CD4-positive, alpha-beta T cell treated with Interferon alpha-2 for 1 hour (primary cell): ENCODE results near the gene P2RX1.

Experiments
- DNase-seq, 2 donors: peaks; one replicate each; pipeline ENCODE4 v3.0.0-alpha.2; 2020 to 2022

P2RX1 gene

GRCh38 chr17:3915995-3916696, at the start of gene P2RX1:
TSS of gene P2RX1 (minus strand) at chr17:3916465. CDS start at chr17:3916225, 240 bp downstream.
- DNase-seq, result peak; percentile 47 to 65

DNA sequence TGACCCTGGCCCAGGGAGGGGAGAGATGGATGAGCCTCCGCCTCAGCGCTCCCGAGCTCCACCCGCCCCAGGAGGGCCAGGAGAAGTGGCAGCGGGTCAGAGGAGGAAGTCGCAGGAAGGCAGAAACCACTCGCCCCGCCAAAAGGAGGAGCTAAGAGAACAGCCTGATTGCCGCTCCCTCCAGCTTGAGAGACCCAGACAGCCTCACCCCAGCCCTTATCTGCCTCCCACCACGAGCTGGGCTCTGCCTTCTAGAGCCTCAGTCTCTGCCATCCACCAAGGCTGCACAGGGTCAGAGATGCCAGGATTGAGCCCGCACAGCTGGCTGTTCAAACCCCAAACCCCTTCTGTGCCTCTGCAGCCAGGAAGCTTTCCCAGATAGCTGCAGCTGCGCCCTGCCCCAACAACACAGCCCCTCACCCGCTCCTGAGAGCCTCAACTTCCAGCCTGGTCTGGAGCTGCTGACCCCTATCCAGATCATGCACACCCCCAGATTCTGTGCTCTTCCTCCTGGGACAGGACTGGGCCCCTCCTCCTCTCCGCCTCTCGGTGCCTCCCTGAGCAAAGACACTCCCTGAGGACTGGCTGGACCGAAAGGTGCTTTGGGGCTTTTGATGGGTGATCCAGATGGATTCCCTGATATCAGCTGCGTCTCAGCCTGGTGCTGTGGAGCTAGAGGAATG, 49.0 kb upstream of the P2RX1 start:
- peak; percentile 65 to 73 for DNase-seq

DNA sequence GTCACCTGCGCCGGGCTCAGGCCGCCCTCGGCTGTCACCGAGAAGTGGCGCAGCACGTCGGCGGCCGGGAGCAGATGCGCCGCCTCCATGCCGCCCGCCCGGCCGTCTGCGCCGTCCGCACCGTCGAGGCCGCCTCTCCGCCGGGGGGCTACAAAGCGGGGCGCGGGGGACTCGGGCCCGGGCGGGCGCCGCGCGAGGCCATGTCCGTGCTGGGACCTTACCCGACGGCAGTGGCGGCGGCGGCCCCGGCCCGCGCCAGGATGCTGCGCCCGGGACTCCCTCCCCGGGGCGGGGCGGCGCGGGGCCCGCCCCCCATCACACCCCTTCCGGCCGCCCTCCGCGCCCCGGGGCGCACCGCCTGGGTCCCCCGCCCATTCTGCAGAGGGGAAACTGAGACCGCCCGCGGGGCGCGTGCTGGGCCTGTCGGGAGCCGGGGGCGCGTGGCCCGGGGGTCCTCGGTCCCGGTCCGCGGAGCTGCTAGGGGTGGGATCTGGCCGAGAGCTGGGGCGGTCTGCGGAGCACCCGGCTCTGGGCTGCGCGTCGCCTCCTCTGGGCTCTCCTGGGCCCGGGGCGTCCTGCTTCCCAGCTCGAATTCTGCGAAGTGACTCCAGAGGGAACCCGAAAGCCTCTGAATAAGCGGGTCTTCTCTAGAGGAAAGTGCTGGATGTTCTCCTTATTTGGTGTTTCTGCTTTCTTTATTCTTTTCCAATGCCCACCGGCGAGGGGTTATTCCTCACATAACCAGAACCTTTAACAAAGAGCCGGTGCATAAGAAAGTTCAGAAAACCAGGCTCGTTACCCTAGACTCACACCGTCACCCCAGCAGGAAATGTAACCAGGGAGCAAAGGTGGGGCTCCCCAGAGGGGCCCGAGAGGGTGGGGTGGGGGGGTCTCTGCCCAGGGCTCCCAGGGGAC, 48.2 kb upstream of the P2RX1 start, which contains the start of gene ATP2A3:
Gene ATP2A3 (minus strand): TSS at position 235 of the 915 bp plus-strand sequence. CDS start 146 bp downstream, at position 89.
- DNase-seq, result peak; percentile 52 to 73

DNA sequence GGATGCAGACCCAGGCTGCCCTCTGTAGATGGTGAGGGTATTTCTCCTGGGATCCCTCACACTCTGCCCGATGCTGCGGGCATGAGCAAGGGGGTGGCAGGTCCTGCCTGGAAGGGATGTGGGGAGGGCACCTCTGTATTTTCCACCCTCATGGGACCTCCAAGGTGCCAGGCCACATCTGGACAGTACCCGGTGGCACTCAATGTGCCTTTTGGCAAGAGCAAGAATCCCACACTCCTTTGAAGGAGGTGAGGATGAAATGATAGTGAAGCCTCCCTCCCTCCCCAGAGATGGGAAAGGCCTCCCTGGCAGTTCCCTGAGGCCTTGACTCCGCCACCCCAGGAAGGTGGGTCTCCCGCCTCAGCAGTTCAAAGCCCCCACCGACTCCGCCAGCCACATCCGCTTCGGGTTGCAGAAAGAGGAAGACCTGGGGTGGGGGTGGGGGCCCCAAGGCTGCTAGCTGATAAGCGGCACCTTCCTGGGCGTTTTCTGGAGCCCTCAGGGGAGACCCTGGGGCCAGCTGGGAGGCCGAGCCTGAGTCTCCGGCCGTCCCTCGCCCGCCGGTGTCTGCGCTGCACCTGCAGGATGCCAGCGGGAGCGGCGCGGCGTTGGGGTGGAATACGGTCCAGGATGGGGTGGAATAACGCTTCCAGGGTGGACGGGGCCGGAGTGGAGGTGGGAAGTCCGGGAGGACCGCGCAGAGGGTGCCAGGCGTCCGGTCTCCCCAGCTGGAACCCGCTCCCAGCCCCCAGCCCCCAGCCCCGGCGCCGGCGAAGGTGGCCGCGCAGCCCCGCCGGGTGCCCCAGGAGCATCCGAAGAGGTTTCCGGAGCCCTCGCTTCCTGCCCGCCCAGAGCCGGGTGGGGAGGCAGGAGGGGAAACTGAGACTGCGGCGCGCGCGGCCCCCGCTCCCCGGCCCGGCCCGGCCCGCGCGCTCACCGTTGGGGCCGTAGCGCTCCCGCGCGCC, 47.3 kb upstream of the P2RX1 start:
- peak; percentile 66 to 74 for DNase-seq

- no peak for DNase-seq
These were observed 46.6 kb upstream of the P2RX1 start for GRCh38 chr17:3962965-3963236.

GRCh38 chr17:3962217-3962964, 46.1 kb upstream of the P2RX1 start:
- no peak for DNase-seq

- DNase-seq, result peak; percentile 26 to 62
These were observed 45.3 kb upstream of the P2RX1 start for GRCh38 chr17:3961564-3962047.

GRCh38 chr17:3960764-3961163, 44.5 kb upstream of the P2RX1 start:
- peak in 1 of 2 donors; percentile 44 for DNase-seq

DNA sequence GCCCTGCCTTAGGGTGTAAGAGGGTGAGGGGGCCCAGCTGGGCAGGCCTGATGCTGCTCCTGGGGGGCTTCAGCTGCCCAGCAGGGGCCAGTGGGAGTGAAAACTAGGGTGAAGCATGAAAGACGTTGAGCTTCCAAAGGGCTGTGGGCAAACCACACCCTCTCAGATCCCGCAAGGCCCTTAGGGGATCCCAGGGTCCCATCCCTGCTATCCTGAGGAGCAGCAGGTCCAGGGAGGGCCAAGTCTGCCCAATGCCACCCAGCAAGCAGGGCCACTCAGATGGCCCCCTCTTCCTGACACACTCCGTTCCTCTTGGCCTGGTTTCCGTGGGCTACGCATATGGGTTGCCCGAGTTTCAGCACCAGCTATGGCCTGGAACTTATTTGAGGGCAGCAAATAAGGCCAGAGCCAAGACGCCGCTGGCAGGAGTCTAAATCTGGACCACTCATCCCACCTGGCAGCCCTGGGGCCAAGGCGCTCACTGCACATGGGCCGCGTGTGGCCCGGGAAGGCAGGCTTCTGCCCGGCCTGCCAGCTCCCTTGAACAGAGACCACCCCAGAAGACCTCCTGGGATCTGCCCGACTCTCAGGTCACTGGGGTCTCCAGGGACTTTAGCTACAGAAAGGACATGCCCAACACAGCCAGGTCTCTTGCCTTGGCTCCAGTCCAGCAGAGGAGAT, 43.8 kb upstream of the P2RX1 start:
- DNase-seq, result no peak

DNA sequence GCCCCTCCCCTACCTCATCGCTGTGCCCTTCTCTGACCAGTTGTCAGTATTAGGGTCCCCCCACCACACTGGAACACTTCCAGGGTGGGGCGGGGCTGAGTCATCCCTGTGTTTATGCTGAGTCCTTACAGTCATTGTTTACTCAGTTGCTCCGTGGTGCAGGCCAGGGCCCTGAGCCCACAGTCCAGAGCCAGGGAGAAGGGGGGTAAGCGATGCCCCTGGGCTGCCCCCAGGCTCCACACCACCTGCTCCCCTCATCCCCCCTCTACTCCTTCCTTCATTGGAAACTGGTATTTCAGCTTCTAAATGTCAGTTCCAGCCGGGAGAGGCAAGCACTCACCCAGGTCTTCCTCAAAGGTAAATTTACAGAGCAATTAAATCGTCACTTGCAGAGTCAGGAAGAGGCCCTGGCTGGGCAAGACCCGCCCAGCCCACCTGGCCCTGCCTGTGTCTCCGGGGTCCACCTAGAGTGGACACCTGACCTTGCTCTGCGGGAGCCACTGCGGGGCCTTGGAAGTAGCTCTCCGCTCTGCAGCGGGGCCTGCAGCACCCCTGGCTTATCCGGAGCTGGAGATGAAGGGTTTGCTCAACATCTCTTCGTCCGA, 43.1 kb upstream of the P2RX1 start:
- DNase-seq, result no peak

GRCh38 chr17:3957735-3958599, 41.7 kb upstream of the P2RX1 start:
- no peak for DNase-seq

GRCh38 chr17:3956983-3957382, 40.7 kb upstream of the P2RX1 start:
- no peak for DNase-seq

DNA sequence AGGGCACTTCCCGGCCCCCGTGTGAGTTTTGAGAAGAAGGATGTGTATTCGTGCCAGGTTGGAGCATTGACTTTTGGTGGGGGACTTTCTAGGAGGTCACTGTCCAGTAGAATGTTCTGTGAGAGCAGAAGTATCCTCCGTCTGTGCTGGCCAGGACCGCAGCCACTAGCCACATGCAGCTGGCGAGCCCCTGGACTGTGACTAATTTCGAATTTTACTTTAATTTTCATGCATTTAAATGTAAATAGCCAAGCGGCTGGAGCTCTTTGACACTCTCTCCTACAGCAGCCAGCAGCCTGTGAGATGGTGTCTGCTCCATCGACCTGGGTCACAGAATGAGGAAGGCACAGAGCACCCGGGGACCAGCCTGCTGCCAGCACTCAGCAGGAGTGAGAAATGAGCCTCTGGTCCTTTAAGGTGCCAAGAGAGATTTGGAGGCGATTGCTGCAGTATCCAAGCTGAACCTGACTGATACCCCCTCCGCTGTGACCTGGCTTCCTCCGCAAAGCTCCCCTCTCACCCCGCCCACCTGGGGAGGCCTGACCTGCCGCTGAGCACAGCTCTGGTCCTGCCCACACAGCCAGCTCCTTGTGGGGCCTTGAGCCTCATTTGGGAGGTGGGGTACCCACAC, 40.2 kb upstream of the P2RX1 start:
- DNase-seq, result no peak

GRCh38 chr17:3955673-3955988, 39.4 kb upstream of the P2RX1 start:
- no peak for DNase-seq

GRCh38 chr17:3954976-3955672, 38.9 kb upstream of the P2RX1 start:
- DNase-seq, result no peak

DNA sequence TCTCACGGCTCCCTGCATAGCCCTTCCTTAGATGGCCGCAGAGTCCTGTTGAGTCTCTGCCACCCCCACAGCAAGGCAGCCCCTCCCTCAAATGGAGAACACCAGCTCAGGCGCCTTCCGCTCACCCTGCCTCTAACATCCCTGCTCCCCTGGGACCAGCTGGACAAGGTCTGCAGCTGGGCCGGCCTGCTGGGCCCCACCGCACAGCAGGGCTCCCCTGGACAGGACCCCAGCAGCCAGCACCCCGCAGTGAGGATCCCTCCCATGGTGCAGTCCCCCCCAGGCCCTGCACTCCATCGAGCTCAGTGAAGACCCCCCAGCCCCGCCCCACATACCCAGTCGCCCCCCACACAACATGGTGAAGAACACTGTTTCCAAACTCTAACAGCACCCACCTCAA, 37.8 kb upstream of the P2RX1 start:
- no peak for DNase-seq

- DNase-seq, result no peak
These were observed 37.3 kb upstream of the P2RX1 start for GRCh38 chr17:3953542-3953941.

DNA sequence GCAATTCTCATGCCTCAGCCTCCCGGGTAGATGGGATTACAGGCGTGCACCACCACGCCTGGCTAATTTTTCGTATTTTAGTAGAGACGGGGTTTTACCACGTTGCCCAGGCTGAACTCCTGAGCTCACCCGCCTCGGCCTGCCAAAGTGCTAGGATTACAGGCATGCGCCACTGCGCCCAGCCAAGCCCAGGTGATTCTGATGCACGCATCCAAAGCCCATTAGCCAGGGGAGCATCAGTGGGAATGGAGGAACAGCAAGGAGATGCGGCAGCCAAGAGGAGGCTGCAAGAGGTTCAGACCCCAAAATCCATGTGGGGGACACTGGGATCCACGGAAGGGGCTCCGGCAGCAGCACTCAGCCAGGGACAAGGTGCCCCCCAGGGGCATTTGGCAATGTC, 35.9 kb upstream of the P2RX1 start:
- DNase-seq, result no peak
